GM12878 (cell line): Measurements from ENCODE around the gene SEC24C. TPM values are rescaled to one million over a fixed set of nuclear protein-coding genes. Genes with fewer than 3 reads are reported as not detected.

ENCODE experiments used
- ATF2 ChIP-seq: IDR thresholded peaks from 2 replicates; pipeline ENCODE4 v1.6.1; 2012; ENCODE audit warnings: low read length, inconsistent platforms
- BACH1 ChIP-seq: fragments of 450-650 bp; IDR thresholded peaks from 2 replicates; pipeline ENCODE4 v1.6.1; 2017; ENCODE audit warnings: mild to moderate bottlenecking, borderline replicate concordance
- BMI1 ChIP-seq: fragments of 450-650 bp; IDR thresholded peaks from 2 replicates; pipeline ENCODE4 v1.6.1; 2016; ENCODE audit warnings: mild to moderate bottlenecking, moderate library complexity, borderline replicate concordance
- CHD4 ChIP-seq: fragments of 200-600 bp; sonication (generic); IDR thresholded peaks from 2 replicates; pipeline ENCODE4 v1.6.1; 2016; ENCODE audit warnings: mild to moderate bottlenecking
- EGR1 ChIP-seq, 2 experiments: IDR thresholded peaks; 1 replicate in 1 of 2; 2 replicates in 1 of 2; pipeline ENCODE4 v1.6.1; 2011 to 2012; ENCODE audit warnings: low read depth in 2 of 2, low read length in 2 of 2, borderline replicate concordance in 1 of 2, mild to moderate bottlenecking in 1 of 2, moderate library complexity in 1 of 2
- ESRRA ChIP-seq: IDR thresholded peaks from 2 replicates; pipeline ENCODE4 v1.6.1; 2012; ENCODE audit warnings: mild to moderate bottlenecking, low read length, improper control_type of control experiment
- FOS ChIP-seq: IDR thresholded peaks from 3 replicates; pipeline ENCODE4 v1.6.1; 2011; ENCODE audit warnings: borderline replicate concordance; ENCODE audit not compliant: insufficient read length; ENCODE audit errors: extremely low read depth
- IRF3 ChIP-seq: fragments of 450-650 bp; IDR thresholded peaks from 2 replicates; pipeline ENCODE4 v1.6.1; 2014; ENCODE audit warnings: mild to moderate bottlenecking
- KLF5 ChIP-seq: fragments of 450-650 bp; IDR thresholded peaks from 2 replicates; pipeline ENCODE4 v1.6.1; 2014; ENCODE audit warnings: mild to moderate bottlenecking; ENCODE audit not compliant: partially characterized antibody
- MAX ChIP-seq: IDR thresholded peaks from 2 replicates; pipeline ENCODE4 v1.6.1; 2012; ENCODE audit warnings: low read depth, low read length, improper control_type of control experiment
- MEF2B ChIP-seq: fragments of 450-650 bp; IDR thresholded peaks from 2 replicates; pipeline ENCODE4 v1.6.1; 2018; ENCODE audit warnings: mild to moderate bottlenecking, moderate library complexity; ENCODE audit not compliant: partially characterized antibody, poor library complexity, severe bottlenecking
- POU2F2 ChIP-seq: IDR thresholded peaks from 3 replicates; pipeline ENCODE4 v1.6.1; 2011; ENCODE audit warnings: low read depth, mild to moderate bottlenecking, low read length, borderline replicate concordance
- RUNX3 ChIP-seq: IDR thresholded peaks from 2 replicates; pipeline ENCODE4 v1.6.1; 2012; ENCODE audit warnings: low read length, inconsistent platforms
- SIX5 ChIP-seq: IDR thresholded peaks from 2 replicates; pipeline ENCODE4 v1.6.1; 2011; ENCODE audit warnings: mild to moderate bottlenecking, low read depth, low read length, moderate library complexity; ENCODE audit not compliant: severe bottlenecking
- SP1 ChIP-seq: IDR thresholded peaks from one replicate; pipeline ENCODE4 v1.6.1; 2011; ENCODE audit warnings: low read depth, low read length
- SPI1 ChIP-seq: IDR thresholded peaks from 2 replicates; pipeline ENCODE4 v1.6.1; 2011; ENCODE audit warnings: low read depth, mild to moderate bottlenecking, low read length, moderate library complexity, borderline replicate concordance; ENCODE audit not compliant: insufficient read depth
- SREBF2 ChIP-seq: IDR thresholded peaks from 2 replicates; pipeline ENCODE4 v1.6.1; 2012; ENCODE audit warnings: mild to moderate bottlenecking, low read length
- SRF ChIP-seq, 2 experiments: IDR thresholded peaks; 2 replicates each; pipeline ENCODE4 v1.6.1; 2011; ENCODE audit warnings: low read depth in 2 of 2, low read length in 2 of 2, mild to moderate bottlenecking in 1 of 2, moderate library complexity in 1 of 2
- TAF1 ChIP-seq: IDR thresholded peaks from 2 replicates; pipeline ENCODE4 v1.6.1; 2011; ENCODE audit warnings: mild to moderate bottlenecking, low read depth, low read length, borderline replicate concordance
- TARDBP ChIP-seq: IDR thresholded peaks from 2 replicates; pipeline ENCODE4 v1.6.1; 2016; ENCODE audit warnings: borderline replicate concordance
- TCF3 ChIP-seq: IDR thresholded peaks from 2 replicates; pipeline ENCODE4 v1.6.1; 2012; ENCODE audit warnings: low read depth, mild to moderate bottlenecking, low read length, borderline replicate concordance; ENCODE audit not compliant: insufficient read depth
- YBX1 ChIP-seq: fragments of 450-650 bp; IDR thresholded peaks from 2 replicates; pipeline ENCODE4 v1.6.1; 2016; ENCODE audit warnings: antibody characterized with exemption
- ZBTB33 ChIP-seq: fragments of 450-650 bp; IDR thresholded peaks from 2 replicates; pipeline ENCODE4 v1.6.1; 2017; ENCODE audit warnings: mild to moderate bottlenecking
- ZNF207 ChIP-seq: fragments of 450-650 bp; IDR thresholded peaks from 2 replicates; pipeline ENCODE4 v1.6.1; 2014; ENCODE audit warnings: antibody characterized with exemption, mild to moderate bottlenecking, borderline replicate concordance
- ZNF217 ChIP-seq: fragments of 450-650 bp; IDR thresholded peaks from 2 replicates; pipeline ENCODE4 v1.6.1; 2017; ENCODE audit warnings: antibody characterized with exemption, mild to moderate bottlenecking
- polyA plus RNA-seq, 11 experiments: library from polyadenylated mRNA; depleted of rRNA in 4 of 11; unstranded in 6 of 11; stranded (reverse) in 5 of 11; fragments of >200 nt; fragmentation: Nextera tagmentation in 4 of 11; fragmentation: Illumina TruSeq in 1 of 11; extraction: Ambion mirVana in 4 of 11; extraction: Trizol in 1 of 11; gene quantifications; 1 replicate in 1 of 11; 2 replicates in 10 of 11; pipeline versions ENCODE4 v1.2.1 to v1.2.3, GENCODE V29; 2011 to 2016; ENCODE audit warnings: inconsistent platforms in 2 of 11, missing spikeins in 2 of 11, low read depth in 1 of 11
- total RNA-seq, 4 experiments: library from RNA; depleted of rRNA in 3 of 4; stranded (reverse); fragments of >200 nt in 3 of 4; fragmentation: Illumina TruSeq in 1 of 4; extraction: Trizol in 1 of 4; gene quantifications; 2 replicates each; pipeline versions ENCODE4 v1.2.1 to v1.2.3, GENCODE V29; 2013 to 2021

Gene SEC24C
- total and polyA plus RNA-seq, 10 of the 15 experiments (the other 5 are each of a cell fraction or from before 2014, with no cell fraction given) = 12.7 to 117 (median 73.8) TPM

- TF ChIP-seq ZBTB33 = no peak
- TF ChIP-seq EGR1 (IDR thresholded peaks at IDR 0.05; ENCODE audit: borderline replicate concordance in 1 of 2, low read depth in 2 of 2, low read length in 2 of 2) = peak; percentile 47 to 93
- TF ChIP-seq IRF3 = 0 out of 2 replicates have a peak, but pooled peaks have one; percentile 27
- no peak for TF ChIP-seq SREBF2
- peak; percentile 69; the same call in 1 of the 2 replicates for TF ChIP-seq TCF3
- TF ChIP-seq TARDBP = peak; percentile 6; the same call in 1 of the 2 replicates
- peak; percentile 89 for TF ChIP-seq ZNF207
- TF ChIP-seq TAF1 = peak; percentile 54; the same call in 1 of the 2 replicates
- TF ChIP-seq ESRRA = no peak
- peak; percentile 30; the same call in 1 of the 2 replicates for TF ChIP-seq BMI1
- TF ChIP-seq BACH1 = peak; percentile 95
- TF ChIP-seq SRF (IDR thresholded peaks at IDR 0.05; ENCODE audit: low read depth in 2 of 2, low read length in 2 of 2) = 0 out of 4 replicates have a peak, but pooled peaks of 1 of the 2 experiments have one; percentile 32
- TF ChIP-seq POU2F2 = peak; percentile 37; the same call in 2 of the 3 replicates
- TF ChIP-seq MAX = peak; percentile 59
- no peak for TF ChIP-seq FOS
- TF ChIP-seq SIX5 = no peak
- TF ChIP-seq SP1 = no peak
- TF ChIP-seq CHD4 = no peak
- TF ChIP-seq YBX1 = no peak
- peak; percentile 33; the same call in 1 of the 2 replicates for TF ChIP-seq ZNF217
- TF ChIP-seq MEF2B = peak; percentile 44
- peak; percentile 84 for TF ChIP-seq RUNX3
- no peak for TF ChIP-seq KLF5
- TF ChIP-seq SPI1 = no peak
- TF ChIP-seq ATF2 = peak; percentile 19; the same call in 1 of the 2 replicates
Measured at GRCh38 chr10:73772281-73773151, 28.3 kb downstream of the SEC24C start (continued).
